IPS-18a (cell line): Measurements from ENCODE around the gene ANKS1B.

ENCODE experiments used
- H3K27ac ChIP-seq: one replicate; pipeline ENCODE4 v1.5.1; 2013; ENCODE audit warnings: low read length
- H3K27me3 ChIP-seq: one replicate; pipeline ENCODE4 v1.6.1; 2013; ENCODE audit warnings: mild to moderate bottlenecking, low read length; ENCODE audit not compliant: control insufficient read depth, insufficient read depth
- H3K36me3 ChIP-seq: one replicate; pipeline ENCODE4 v1.6.1; 2013; ENCODE audit warnings: low read depth, low read length; ENCODE audit not compliant: control insufficient read depth
- H3K4me1 ChIP-seq: one replicate; pipeline ENCODE4 v1.6.1; 2013; ENCODE audit warnings: low read depth, low read length; ENCODE audit not compliant: control insufficient read depth
- H3K4me3 ChIP-seq: one replicate; pipeline ENCODE4 v1.5.1; 2013; ENCODE audit warnings: low read length
- H3K9ac ChIP-seq: one replicate; pipeline ENCODE4 v1.6.1; 2013; ENCODE audit warnings: mild to moderate bottlenecking, low read length, moderate library complexity
- H3K9me3 ChIP-seq: one replicate; pipeline ENCODE4 v1.6.1; 2013; ENCODE audit warnings: low read depth, low read length; ENCODE audit not compliant: control insufficient read depth

Gene ANKS1B

GRCh38 chr12:99549196-99549595, 435.5 kb downstream of the ANKS1B start:
- no peaks in the 10 kb centered on the region for H3K36me3 ChIP-seq
- H3K9me3 ChIP-seq: no peaks in the 10 kb centered on the region
- peaks cover 8% of the 10 kb centered on the region for H3K4me1 ChIP-seq
- no peak overlapping the region for H3K27ac ChIP-seq
- no peaks in the 10 kb centered on the region for H3K27me3 ChIP-seq
- H3K9ac ChIP-seq: no peak overlapping the region
- no peak overlapping the region for H3K4me3 ChIP-seq

- Histone ChIP-seq H3K9ac (no peak overlapping the region), H3K4me1 (peaks cover 9% of the 10 kb centered on the region), H3K27me3 (no peaks in the 10 kb centered on the region), H3K27ac (no peak overlapping the region), H3K36me3 (no peaks in the 10 kb centered on the region), H3K4me3 (no peak overlapping the region), H3K9me3 (no peaks in the 10 kb centered on the region)
Measured at GRCh38 chr12:99544457-99544856, 440.3 kb downstream of the ANKS1B start.

GRCh38 chr12:99529966-99530365, 454.8 kb downstream of the ANKS1B start:
- Histone ChIP-seq H3K9me3 (no peaks in the 10 kb centered on the region), H3K27ac (no peak overlapping the region), H3K9ac (no peak overlapping the region), H3K27me3 (no peaks in the 10 kb centered on the region), H3K4me3 (no peak overlapping the region), H3K4me1 (no peaks in the 10 kb centered on the region), H3K36me3 (no peaks in the 10 kb centered on the region)

- Histone ChIP-seq H3K27ac (no peak overlapping the region), H3K4me1 (no peaks in the 10 kb centered on the region), H3K27me3 (no peaks in the 10 kb centered on the region), H3K9me3 (no peaks in the 10 kb centered on the region), H3K9ac (no peak overlapping the region), H3K36me3 (no peaks in the 10 kb centered on the region), H3K4me3 (no peak overlapping the region)
Measured at GRCh38 chr12:99528478-99528877, 456.3 kb downstream of the ANKS1B start.

- Histone ChIP-seq H3K27ac (no peak overlapping the region), H3K9ac (no peak overlapping the region), H3K36me3 (no peaks in the 10 kb centered on the region), H3K4me1 (no peaks in the 10 kb centered on the region), H3K4me3 (no peak overlapping the region), H3K27me3 (no peaks in the 10 kb centered on the region), H3K9me3 (no peaks in the 10 kb centered on the region)
Measured at GRCh38 chr12:99523853-99524252, 460.9 kb downstream of the ANKS1B start.

GRCh38 chr12:99522456-99522855, 462.3 kb downstream of the ANKS1B start:
- Histone ChIP-seq H3K4me1 (no peaks in the 10 kb centered on the region), H3K9ac (no peak overlapping the region), H3K9me3 (no peaks in the 10 kb centered on the region), H3K4me3 (no peak overlapping the region), H3K27ac (no peak overlapping the region), H3K27me3 (no peaks in the 10 kb centered on the region), H3K36me3 (no peaks in the 10 kb centered on the region)

GRCh38 chr12:99521664-99522063, 463.1 kb downstream of the ANKS1B start:
- Histone ChIP-seq H3K4me3 (no peak overlapping the region), H3K9ac (no peak overlapping the region), H3K4me1 (no peaks in the 10 kb centered on the region), H3K9me3 (no peaks in the 10 kb centered on the region), H3K27ac (no peak overlapping the region), H3K27me3 (no peaks in the 10 kb centered on the region), H3K36me3 (no peaks in the 10 kb centered on the region)

- Histone ChIP-seq H3K27me3 (no peaks in the 10 kb centered on the region), H3K4me3 (no peak overlapping the region), H3K27ac (no peak overlapping the region), H3K4me1 (no peaks in the 10 kb centered on the region), H3K9ac (no peak overlapping the region), H3K9me3 (no peaks in the 10 kb centered on the region), H3K36me3 (no peaks in the 10 kb centered on the region)
Measured at GRCh38 chr12:99513066-99513465, 471.7 kb downstream of the ANKS1B start.

- no peak overlapping the region for H3K4me3 ChIP-seq
- H3K36me3 ChIP-seq: no peaks in the 10 kb centered on the region
- H3K27ac ChIP-seq: no peak overlapping the region
- H3K9me3 ChIP-seq: no peaks in the 10 kb centered on the region
- H3K4me1 ChIP-seq: no peaks in the 10 kb centered on the region
- H3K9ac ChIP-seq: no peak overlapping the region
- no peaks in the 10 kb centered on the region for H3K27me3 ChIP-seq
Measured at GRCh38 chr12:99505805-99506204, 478.9 kb downstream of the ANKS1B start.

- H3K27ac ChIP-seq: no peak overlapping the region
- no peaks in the 10 kb centered on the region for H3K36me3 ChIP-seq
- no peaks in the 10 kb centered on the region for H3K9me3 ChIP-seq
- no peak overlapping the region for H3K9ac ChIP-seq
- H3K27me3 ChIP-seq: no peaks in the 10 kb centered on the region
- no peak overlapping the region for H3K4me3 ChIP-seq
- no peaks in the 10 kb centered on the region for H3K4me1 ChIP-seq
Measured at GRCh38 chr12:99498756-99499155, 486.0 kb downstream of the ANKS1B start.

GRCh38 chr12:99495799-99496198, 488.9 kb downstream of the ANKS1B start:
- H3K27ac ChIP-seq: no peak overlapping the region
- no peaks in the 10 kb centered on the region for H3K9me3 ChIP-seq
- no peaks in the 10 kb centered on the region for H3K27me3 ChIP-seq
- no peaks in the 10 kb centered on the region for H3K36me3 ChIP-seq
- H3K9ac ChIP-seq: no peak overlapping the region
- H3K4me1 ChIP-seq: no peaks in the 10 kb centered on the region
- no peak overlapping the region for H3K4me3 ChIP-seq

GRCh38 chr12:99493197-99493596, 491.5 kb downstream of the ANKS1B start:
- no peak overlapping the region for H3K4me3 ChIP-seq
- H3K27ac ChIP-seq: no peak overlapping the region
- H3K36me3 ChIP-seq: no peaks in the 10 kb centered on the region
- peaks cover 3% of the 10 kb centered on the region for H3K4me1 ChIP-seq
- no peak overlapping the region for H3K9ac ChIP-seq
- no peaks in the 10 kb centered on the region for H3K27me3 ChIP-seq
- no peaks in the 10 kb centered on the region for H3K9me3 ChIP-seq
